Measurements from ENCODE around the gene KDM6A. TPM values are rescaled to one million over a fixed set of nuclear protein-coding genes. Genes with fewer than 3 reads are reported as not detected.

The KDM6A gene
- total RNA-seq, 1 donor from 2014 or later = 14.4 TPM

GRCh38 chrX:44980403-44980802 is 107.4 kb downstream of the KDM6A start:
- Mint-ChIP-seq H3K36me3 (ENCODE audit: low read depth) (no peaks in the 10 kb centered on the region), H3K9me3 (ENCODE audit: low read depth) (peaks cover 11% of the 10 kb centered on the region), H3K27ac (ENCODE audit: unreplicated experiment) (no peak overlapping the region), H3K4me1 (ENCODE audit: low read depth) (peaks cover 3% of the 10 kb centered on the region), H3K27me3 (ENCODE audit: low read depth) (no peaks in the 10 kb centered on the region), H3K4me3 (ENCODE audit: unreplicated experiment) (no peak overlapping the region)
- DNase-seq (ENCODE audit: low spot score) = no peak
- no peak for TF ChIP-seq CTCF (IDR thresholded peaks at IDR 0.05)

GRCh38 chrX:44980883-44981282 is 107.9 kb downstream of the KDM6A start:
- H3K36me3 Mint-ChIP-seq (ENCODE audit: low read depth) = no peaks in the 10 kb centered on the region
- no peak overlapping the region for H3K27ac Mint-ChIP-seq (ENCODE audit: unreplicated experiment)
- TF ChIP-seq CTCF (IDR thresholded peaks at IDR 0.05) = no peak
- no peaks in the 10 kb centered on the region for H3K27me3 Mint-ChIP-seq (ENCODE audit: low read depth)
- no peak overlapping the region for H3K4me3 Mint-ChIP-seq (ENCODE audit: unreplicated experiment)
- H3K9me3 Mint-ChIP-seq (ENCODE audit: low read depth) = peaks cover 11% of the 10 kb centered on the region
- peaks cover 2% of the 10 kb centered on the region for H3K4me1 Mint-ChIP-seq (ENCODE audit: low read depth)
- no peak for DNase-seq (ENCODE audit: low spot score)

GRCh38 chrX:44989995-44990770 is 117.2 kb downstream of the KDM6A start:
- H3K9me3 Mint-ChIP-seq (ENCODE audit: low read depth) = peaks cover 23% of the 10 kb centered on the region
- peaks cover 4% of the 10 kb centered on the region for H3K36me3 Mint-ChIP-seq (ENCODE audit: low read depth)
- TF ChIP-seq CTCF (IDR thresholded peaks at IDR 0.05) = no peak
- H3K4me1 Mint-ChIP-seq (ENCODE audit: low read depth) = no peaks in the 10 kb centered on the region
- no peak for DNase-seq (ENCODE audit: low spot score)
- no peaks in the 10 kb centered on the region for H3K27me3 Mint-ChIP-seq (ENCODE audit: low read depth)
- no peak overlapping the region for H3K4me3 Mint-ChIP-seq (ENCODE audit: unreplicated experiment)
- no peak overlapping the region for H3K27ac Mint-ChIP-seq (ENCODE audit: unreplicated experiment)

- peaks cover 6% of the 10 kb centered on the region for H3K4me1 Mint-ChIP-seq (ENCODE audit: low read depth)
- DNase-seq (ENCODE audit: low spot score) = no peak
- peaks cover 2% of the 10 kb centered on the region for H3K36me3 Mint-ChIP-seq (ENCODE audit: low read depth)
- TF ChIP-seq CTCF (IDR thresholded peaks at IDR 0.05) = no peak
- H3K27ac Mint-ChIP-seq (ENCODE audit: unreplicated experiment) = no peak overlapping the region
- H3K4me3 Mint-ChIP-seq (ENCODE audit: unreplicated experiment) = no peak overlapping the region
- H3K27me3 Mint-ChIP-seq (ENCODE audit: low read depth) = no peaks in the 10 kb centered on the region
- H3K9me3 Mint-ChIP-seq (ENCODE audit: low read depth) = peaks cover 17% of the 10 kb centered on the region
These were observed 119.8 kb downstream of the KDM6A start for GRCh38 chrX:44992775-44993174.

GRCh38 chrX:44996277-44996676 is 123.3 kb downstream of the KDM6A start:
- no peak for TF ChIP-seq CTCF (IDR thresholded peaks at IDR 0.05)
- peaks cover 11% of the 10 kb centered on the region for H3K4me1 Mint-ChIP-seq (ENCODE audit: low read depth)
- H3K36me3 Mint-ChIP-seq (ENCODE audit: low read depth) = peaks cover 2% of the 10 kb centered on the region
- peaks cover 11% of the 10 kb centered on the region for H3K9me3 Mint-ChIP-seq (ENCODE audit: low read depth)
- no peak for DNase-seq (ENCODE audit: low spot score)
- no peaks in the 10 kb centered on the region for H3K27me3 Mint-ChIP-seq (ENCODE audit: low read depth)
- H3K4me3 Mint-ChIP-seq (ENCODE audit: unreplicated experiment) = no peak overlapping the region
- no peak overlapping the region for H3K27ac Mint-ChIP-seq (ENCODE audit: unreplicated experiment)

All from chondrocyte (in vitro differentiated cells).